SU-DHL-6 (cell line): ENCODE results near the gene RIMBP2.

ENCODE experiments used
- H2AFZ ChIP-seq: fragments of 200-600 bp; sonication (generic); 2 replicates; pipeline ENCODE4 v1.6.1; 2014; ENCODE audit warnings: low read depth, mild to moderate bottlenecking, moderate library complexity, mixed read lengths, antibody characterized with exemption, low read length; ENCODE audit not compliant: severe bottlenecking
- H3F3A ChIP-seq: fragments of 200-600 bp; shearing (Covaris generic); 2 replicates; pipeline ENCODE4 v1.6.0; 2016; ENCODE audit warnings: antibody characterized with exemption, mild to moderate bottlenecking; ENCODE audit not compliant: insufficient read depth
- H3K27ac ChIP-seq: fragments of 200-600 bp; sonication (generic); 2 replicates; pipeline ENCODE4 v1.5.1; 2016; ENCODE audit warnings: low read depth, mild to moderate bottlenecking, low read length, moderate library complexity, mixed read lengths
- H3K27me3 ChIP-seq: fragments of 200-600 bp; sonication (generic), shearing (Covaris generic); 2 replicates; pipeline ENCODE4 v1.6.0; 2014; ENCODE audit warnings: mild to moderate bottlenecking, low read length
- H3K36me3 ChIP-seq: fragments of 200-600 bp; sonication (generic); 2 replicates; pipeline ENCODE4 v1.6.1; 2014; ENCODE audit warnings: mild to moderate bottlenecking, low read length, mixed read lengths
- H3K4me2 ChIP-seq: fragments of 300-600, 200-600 bp; shearing (Covaris generic), sonication (generic); 2 replicates; pipeline ENCODE4 v1.6.0; 2014; ENCODE audit warnings: low read length, low read depth, mild to moderate bottlenecking; ENCODE audit not compliant: poor library complexity, severe bottlenecking
- H3K4me3 ChIP-seq: fragments of 200-600 bp; sonication (generic); 2 replicates; pipeline ENCODE4 v1.5.1; 2014; ENCODE audit warnings: antibody characterized with exemption, low read length, mild to moderate bottlenecking, mixed read lengths; ENCODE audit not compliant: insufficient read depth, poor library complexity, severe bottlenecking
- H3K79me2 ChIP-seq: fragments of 200-600 bp; sonication (generic); 2 replicates; pipeline ENCODE4 v1.6.1; 2014; ENCODE audit warnings: mild to moderate bottlenecking, low read length, moderate library complexity; ENCODE audit not compliant: insufficient read depth
- H3K9ac ChIP-seq: fragments of 200-600 bp; sonication (generic); 2 replicates; pipeline ENCODE4 v1.7.0; 2014; ENCODE audit warnings: mild to moderate bottlenecking, low read length
- H3K9me2 ChIP-seq: fragments of 200-600 bp; sonication (generic); replicated peaks from 2 replicates; pipeline ENCODE4 v1.6.1; 2014; ENCODE audit warnings: low read length; ENCODE audit not compliant: insufficient read depth
- H3K9me3 ChIP-seq: fragments of 200-600 bp; sonication (generic); 2 replicates; pipeline ENCODE4 v1.6.1; 2014; ENCODE audit warnings: low read length, mixed read lengths; ENCODE audit not compliant: insufficient read depth
- H4K20me1 ChIP-seq: fragments of 200-600 bp; sonication (generic); 2 replicates; pipeline ENCODE4 v1.6.1; 2014; ENCODE audit warnings: low read depth, mild to moderate bottlenecking, antibody characterized with exemption, low read length, moderate library complexity, mixed read lengths
- EZH2phosphoT487 ChIP-seq: fragments of 200-600 bp; sonication (generic), shearing (Covaris generic); conservative IDR thresholded peaks from 2 replicates; pipeline ENCODE4 v1.6.1; 2018; ENCODE audit warnings: mild to moderate bottlenecking, antibody characterized with exemption, low read length, moderate library complexity, mixed read lengths
- TF ChIP-seq, protein P1 (sequence below): fragments of 200-600 bp; sonication (generic); IDR thresholded peaks from one replicate; pipeline ENCODE4 v1.5.1; 2017; ENCODE audit warnings: antibody characterized with exemption, mild to moderate bottlenecking, low read length, moderate library complexity; ENCODE audit not compliant: insufficient read depth, poor library complexity, severe bottlenecking

The RIMBP2 gene

DNA sequence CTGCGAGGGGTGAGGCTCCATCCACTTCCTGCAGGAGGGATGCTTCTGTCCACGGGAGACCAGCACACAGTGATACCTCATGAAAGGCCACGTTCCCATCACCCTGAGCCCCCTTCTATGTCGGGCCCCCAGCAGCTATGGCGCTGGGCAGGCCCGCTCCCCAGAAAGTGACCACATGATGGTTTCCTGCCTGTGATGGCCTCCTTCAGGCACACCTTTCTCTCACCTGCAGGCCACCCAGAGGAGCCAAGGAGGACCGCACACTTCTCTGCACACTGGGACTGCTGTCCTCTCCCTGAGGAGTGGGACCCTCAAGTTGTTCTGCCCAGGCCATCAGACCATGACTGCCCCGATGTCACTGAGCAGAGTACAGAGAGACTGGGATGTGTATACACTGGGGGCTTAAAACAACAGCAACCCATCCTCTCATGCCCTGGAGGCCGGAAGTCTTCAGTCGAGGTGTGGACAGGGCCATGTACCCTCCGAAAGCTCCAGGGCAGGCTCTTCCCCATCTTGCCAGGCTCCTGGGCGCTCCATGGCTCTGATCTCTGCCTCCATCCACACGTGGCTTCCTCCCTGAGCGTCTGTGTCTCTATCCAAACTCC, 219.5 kb downstream of the RIMBP2 start:
- H3K36me3 ChIP-seq = no peaks in the 10 kb centered on the region
- no peaks in the 10 kb centered on the region for H3K9me3 ChIP-seq
- H3K9me2 ChIP-seq = no peaks in the 10 kb centered on the region
- H3F3A ChIP-seq = no peaks in the 10 kb centered on the region
- no peaks in the 10 kb centered on the region for H4K20me1 ChIP-seq
- H3K9ac ChIP-seq = no peak overlapping the region
- TF ChIP-seq, protein P1, sequence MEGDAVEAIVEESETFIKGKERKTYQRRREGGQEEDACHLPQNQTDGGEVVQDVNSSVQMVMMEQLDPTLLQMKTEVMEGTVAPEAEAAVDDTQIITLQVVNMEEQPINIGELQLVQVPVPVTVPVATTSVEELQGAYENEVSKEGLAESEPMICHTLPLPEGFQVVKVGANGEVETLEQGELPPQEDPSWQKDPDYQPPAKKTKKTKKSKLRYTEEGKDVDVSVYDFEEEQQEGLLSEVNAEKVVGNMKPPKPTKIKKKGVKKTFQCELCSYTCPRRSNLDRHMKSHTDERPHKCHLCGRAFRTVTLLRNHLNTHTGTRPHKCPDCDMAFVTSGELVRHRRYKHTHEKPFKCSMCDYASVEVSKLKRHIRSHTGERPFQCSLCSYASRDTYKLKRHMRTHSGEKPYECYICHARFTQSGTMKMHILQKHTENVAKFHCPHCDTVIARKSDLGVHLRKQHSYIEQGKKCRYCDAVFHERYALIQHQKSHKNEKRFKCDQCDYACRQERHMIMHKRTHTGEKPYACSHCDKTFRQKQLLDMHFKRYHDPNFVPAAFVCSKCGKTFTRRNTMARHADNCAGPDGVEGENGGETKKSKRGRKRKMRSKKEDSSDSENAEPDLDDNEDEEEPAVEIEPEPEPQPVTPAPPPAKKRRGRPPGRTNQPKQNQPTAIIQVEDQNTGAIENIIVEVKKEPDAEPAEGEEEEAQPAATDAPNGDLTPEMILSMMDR = no peak
- no peak for TF ChIP-seq EZH2phosphoT487
- H3K79me2 ChIP-seq = no peaks in the 10 kb centered on the region
- H3K4me2 ChIP-seq = no peak overlapping the region
- H3K27ac ChIP-seq = no peak overlapping the region
- H2AFZ ChIP-seq = no peak overlapping the region
- H3K27me3 ChIP-seq = no peaks in the 10 kb centered on the region
- H3K4me3 ChIP-seq = no peak overlapping the region

DNA sequence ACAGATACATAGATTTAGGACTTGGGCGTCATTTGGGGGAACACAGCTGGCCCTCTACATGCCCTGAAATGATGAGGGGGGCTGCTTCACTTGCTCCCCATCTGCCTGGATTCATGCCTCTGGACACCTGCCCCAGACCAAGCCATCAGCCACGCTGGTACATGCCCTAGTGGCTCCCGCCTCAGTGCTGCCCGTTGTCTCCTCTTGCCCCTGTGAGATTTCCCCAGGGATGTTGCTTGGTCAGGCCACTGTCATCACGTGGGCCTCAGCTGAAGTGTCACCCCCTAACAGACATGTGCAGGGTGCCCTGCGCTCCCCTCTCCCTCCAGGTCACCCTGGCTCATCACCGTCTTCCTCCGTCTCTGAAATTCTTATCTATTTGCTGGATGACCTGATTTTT, 220.9 kb downstream of the RIMBP2 start:
- Histone ChIP-seq H3K9me3 (no peaks in the 10 kb centered on the region), H3F3A (no peaks in the 10 kb centered on the region), H4K20me1 (no peaks in the 10 kb centered on the region), H3K79me2 (no peaks in the 10 kb centered on the region), H3K36me3 (no peaks in the 10 kb centered on the region), H3K27ac (no peak overlapping the region), H3K4me3 (no peak overlapping the region), H3K9me2 (no peaks in the 10 kb centered on the region), H2AFZ (no peak overlapping the region), H3K9ac (no peak overlapping the region), H3K4me2 (no peak overlapping the region), H3K27me3 (no peaks in the 10 kb centered on the region)
- TF ChIP-seq EZH2phosphoT487 = no peak
- TF ChIP-seq, protein P1 = no peak

DNA sequence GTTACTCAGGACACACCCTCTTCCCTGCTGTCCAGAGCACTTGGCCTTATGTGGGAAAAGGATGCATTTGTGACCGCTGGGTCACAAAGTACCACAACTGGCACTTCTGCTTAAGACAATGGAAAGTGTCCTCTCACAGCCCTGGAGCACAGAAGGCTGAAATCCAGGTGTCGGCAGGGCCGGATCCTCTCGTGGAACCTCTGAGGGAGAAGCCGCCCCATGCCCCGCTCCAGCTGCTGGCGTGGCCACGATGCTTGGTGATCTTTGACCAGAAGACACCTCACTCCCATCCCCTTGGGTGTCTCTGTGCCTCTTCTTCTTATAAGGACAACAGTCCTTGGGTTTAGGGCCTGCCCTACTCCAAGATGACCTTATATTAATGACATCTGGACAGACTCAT, 221.4 kb downstream of the RIMBP2 start:
- no peak overlapping the region for H3K9ac ChIP-seq
- no peaks in the 10 kb centered on the region for H3K79me2 ChIP-seq
- H3K36me3 ChIP-seq = no peaks in the 10 kb centered on the region
- H3K9me3 ChIP-seq = no peaks in the 10 kb centered on the region
- H2AFZ ChIP-seq = no peak overlapping the region
- no peak overlapping the region for H3K4me3 ChIP-seq
- TF ChIP-seq, protein P1 = no peak
- TF ChIP-seq EZH2phosphoT487 = no peak
- no peaks in the 10 kb centered on the region for H4K20me1 ChIP-seq
- H3K4me2 ChIP-seq = no peak overlapping the region
- H3F3A ChIP-seq = no peaks in the 10 kb centered on the region
- no peak overlapping the region for H3K27ac ChIP-seq
- no peaks in the 10 kb centered on the region for H3K9me2 ChIP-seq
- no peaks in the 10 kb centered on the region for H3K27me3 ChIP-seq
